HCT116 (cell line): ENCODE data around the gene AHRR. TPM values are rescaled to one million over a fixed set of nuclear protein-coding genes. Genes with fewer than 3 reads are reported as not detected.

Experiments used
- ATAC-seq: fragments of 200-7000 bp; cut with Tn5 transposase; 2 replicates; pipeline ENCODE4 v1.9.1; 2020; ENCODE audit warnings: mild to moderate bottlenecking, moderate library complexity
- BruUV-seq: library from RNA; stranded (reverse); fragments of 400-500 nt; replicated peaks from 2 replicates; lab custom pipeline; 2021; lab: Mats Ljungman, UMichigan
- CTCF ChIA-PET: fragments of 300-600 bp; sonication (Branson Sonifier 250); formaldehyde crosslinking; loops from one replicate; lab custom pipeline; 2021; ENCODE audit warnings: antibody characterized with exemption; lab: Charles Lee
- POLR2A ChIA-PET: fragments of 300-600, 350-600 bp; sonication (Branson Sonifier 250); formaldehyde crosslinking; loops from one replicate; lab custom pipeline; 2021; ENCODE audit warnings: antibody characterized with exemption; lab: Charles Lee
- RAD21 ChIA-PET, 2 experiments: fragments of 300-600 bp; sonication (Branson Sonifier 250); formaldehyde crosslinking; loops; one replicate each; lab custom pipeline; 2023; ENCODE audit warnings: low total read pairs in 2 of 2; ENCODE audit not compliant: uncharacterized antibody in 2 of 2, unreplicated experiment in 2 of 2, low non-redundant PET in 1 of 2; lab: Charles Lee
- DNase-seq: peaks from one replicate; pipeline ENCODE4 v3.0.0-alpha.2; 2010; ENCODE audit warnings: low read depth, low spot score
- H2AFZ ChIP-seq: fragments of 200-600 bp; shearing (Covaris generic), sonication (generic); 2 replicates; pipeline ENCODE4 v1.6.1; 2017; ENCODE audit warnings: low read depth, mixed run types, mixed read lengths, antibody characterized with exemption, low read length; ENCODE audit not compliant: poor library complexity, severe bottlenecking
- H3K27ac ChIP-seq: 2 replicates; pipeline ENCODE4 v1.5.1; 2012; ENCODE audit warnings: low read depth, low read length
- H3K27me3 ChIP-seq: fragments of 200-600 bp; sonication (generic); 2 replicates; pipeline ENCODE4 v1.6.1; 2016; ENCODE audit warnings: mixed run types, low read length, mixed read lengths; ENCODE audit not compliant: insufficient read depth
- H3K36me3 ChIP-seq, 2 experiments: fragments of 200-500 bp in 1 of 2; fragments of 200-600 bp in 1 of 2; sonication (Bioruptor generic) in 1 of 2; sonication (generic) in 1 of 2; 2 replicates each; pipeline versions ENCODE4 v1.5.1 to v1.6.1; 2014 to 2016; ENCODE audit warnings: low read length in 2 of 2, inconsistent platforms in 1 of 2, mixed read lengths in 1 of 2, mixed run types in 1 of 2; ENCODE audit not compliant: insufficient read depth in 2 of 2, control insufficient read depth in 1 of 2
- H3K4me1 ChIP-seq, 2 experiments: fragments of 200-600 bp in 1 of 2; sonication (generic) in 1 of 2; 2 replicates each; pipeline versions ENCODE4 v1.5.1 to v1.6.1; 2012 to 2017; ENCODE audit warnings: low read length in 2 of 2, inconsistent platforms in 1 of 2, mild to moderate bottlenecking in 1 of 2, mixed read lengths in 1 of 2, mixed run types in 1 of 2, moderate library complexity in 1 of 2; ENCODE audit not compliant: insufficient read depth in 2 of 2, control insufficient read depth in 1 of 2
- H3K4me2 ChIP-seq: fragments of 200-600 bp; sonication (generic); 2 replicates; pipeline ENCODE4 v1.6.1; 2017; ENCODE audit warnings: mixed run types, low read length, mixed read lengths
- H3K4me3 ChIP-seq, 2 experiments: fragments of 200-600 bp in 1 of 2; sonication (generic) in 1 of 2; replicated peaks in 1 of 2; 2 replicates each; pipeline ENCODE4 v1.5.1; 2011 to 2016; ENCODE audit warnings: low read length in 2 of 2, control low read depth in 1 of 2, low read depth in 1 of 2, mild to moderate bottlenecking in 1 of 2, mixed read lengths in 1 of 2, mixed run types in 1 of 2
- H3K79me2 ChIP-seq: fragments of 200-600 bp; sonication (generic); 2 replicates; pipeline ENCODE4 v1.6.1; 2017; ENCODE audit warnings: mild to moderate bottlenecking, mixed run types, low read length, moderate library complexity, mixed read lengths; ENCODE audit not compliant: insufficient read depth
- H3K9ac ChIP-seq: fragments of 200-600 bp; sonication (generic); 2 replicates; pipeline ENCODE4 v1.6.1; 2016; ENCODE audit warnings: low read length, mixed read lengths
- H3K9me2 ChIP-seq: fragments of 200-600 bp; sonication (generic), shearing (Covaris generic); 2 replicates; pipeline ENCODE4 v1.6.1; 2017; ENCODE audit warnings: mixed run types, mild to moderate bottlenecking, moderate library complexity; ENCODE audit not compliant: insufficient read depth
- H3K9me3 ChIP-seq, 2 experiments: fragments of 200-500 bp in 1 of 2; fragments of 200-600 bp in 1 of 2; sonication (Bioruptor generic) in 1 of 2; sonication (generic) in 1 of 2; 2 replicates each; pipeline ENCODE4 v1.6.1; 2014 to 2017; ENCODE audit warnings: low read length in 2 of 2, mixed read lengths in 2 of 2, inconsistent platforms in 1 of 2, low read depth in 1 of 2, mild to moderate bottlenecking in 1 of 2, mixed run types in 1 of 2, moderate library complexity in 1 of 2; ENCODE audit not compliant: control insufficient read depth in 1 of 2, insufficient read depth in 1 of 2
- H4K20me1 ChIP-seq: fragments of 200-600 bp; sonication (generic), shearing (Covaris generic); 2 replicates; pipeline ENCODE4 v1.6.1; 2017; ENCODE audit warnings: mixed run types, mild to moderate bottlenecking, moderate library complexity; ENCODE audit not compliant: insufficient read depth
- POLR2A ChIP-seq: IDR thresholded peaks from 2 replicates; pipeline ENCODE4 v1.7.0; 2011; ENCODE audit warnings: borderline replicate concordance; ENCODE audit not compliant: insufficient read depth, insufficient read length; ENCODE audit errors: extremely low read depth
- RAD21 ChIP-seq: IDR thresholded peaks from 2 replicates; pipeline ENCODE4 v1.6.1; 2012; ENCODE audit warnings: low read depth, mild to moderate bottlenecking
- intact Hi-C: fragments of 100-400 bp; cut with micrococcal nuclease; formaldehyde crosslinking; loops from 2 replicates; pipeline ENCODE4 v1.10.0; 2022
- total RNA-seq: library from RNA; stranded (reverse); gene quantifications from one replicate; pipeline ENCODE4 v1.2.1, GENCODE V29; 2021; ENCODE audit not compliant: unreplicated experiment
- TF ChIP-seq, protein P1 (sequence below), 3 experiments: fragments of 200-600 bp in 1 of 3; sonication (generic) in 1 of 3; IDR thresholded peaks in 2 of 3; conservative IDR thresholded peaks in 1 of 3; 2 replicates each; pipeline ENCODE4 v1.5.1; 2012 to 2017; ENCODE audit warnings: low read depth in 2 of 3, low read length in 2 of 3, antibody characterized with exemption in 1 of 3, borderline replicate concordance in 1 of 3, control low read depth in 1 of 3, mild to moderate bottlenecking in 1 of 3, mixed read lengths in 1 of 3, mixed run types in 1 of 3, moderate library complexity in 1 of 3; ENCODE audit not compliant: insufficient read depth in 1 of 3

AHRR gene
- total RNA-seq, 1 experiment from 2014 or later: 12.7 TPM

DNA sequence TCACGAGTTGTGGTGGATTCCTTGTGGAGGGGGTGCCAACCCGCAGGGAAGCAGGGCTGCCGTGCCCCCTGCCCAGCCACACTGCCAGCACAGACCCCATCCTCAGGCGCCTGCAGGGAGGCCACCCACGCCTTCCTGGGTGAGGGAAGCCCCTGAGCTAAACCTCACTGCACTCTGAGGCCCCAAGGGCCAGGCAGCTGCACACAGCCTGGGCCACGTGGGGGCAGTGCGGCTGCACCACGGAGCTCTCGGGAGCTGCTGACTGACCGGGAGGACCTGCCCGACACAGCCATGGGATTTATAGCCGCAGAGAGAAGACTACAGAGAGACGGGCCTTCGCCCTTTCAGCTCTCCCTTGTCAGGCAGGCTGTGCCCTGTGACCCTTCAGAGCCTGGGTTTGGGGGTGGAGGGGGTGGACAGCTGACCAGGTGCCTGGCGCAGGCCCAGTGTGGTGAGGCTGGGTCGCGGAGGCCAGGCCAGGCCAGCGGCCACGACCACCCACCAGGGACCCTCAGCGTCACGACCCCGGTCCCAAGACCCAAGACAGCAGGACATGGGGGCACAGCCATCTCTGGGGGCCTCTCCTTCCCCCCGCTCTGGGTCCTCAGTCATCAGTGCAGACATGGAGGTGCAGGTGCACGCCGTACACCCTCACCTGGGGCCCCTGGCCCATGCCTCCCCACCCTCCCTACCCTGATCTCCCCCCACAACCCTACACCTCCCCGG lies 4.3 kb upstream of the AHRR start:
- H4K20me1 ChIP-seq: no peaks in the 10 kb centered on the region
- H3K79me2 ChIP-seq: 0 out of 2 replicates have a peak, but pooled peaks cover under 1% of the 10 kb centered on the region
- no peak overlapping the region for H3K9ac ChIP-seq
- H3K9me2 ChIP-seq: no peaks in the 10 kb centered on the region
- intact Hi-C loops: loop anchor here (1.0 kb wide), 2 partner anchors 114 to 119 kb away; no protein-coding TSS in a partner anchor
- RAD21 ChIA-PET: interaction anchor here (0.7 to 1.6 kb wide), 8 partner anchors 20 to 130 kb away, joined by 3 to 8 read pairs (median 4); no protein-coding TSS in a partner anchor
- POLR2A ChIA-PET: interaction anchor here (0.7 kb wide), 1 partner anchor 46 kb away, joined by 3 read pairs; the partner anchor contains the start of gene PDCD6
- H3K27ac ChIP-seq: peak overlapping the region; percentile 39; the same call in 1 of the 2 replicates
- peaks cover 0 to 11% of the 10 kb centered on the region in 2 experiments; a peak in 2 of 4 replicates for H3K36me3 ChIP-seq
- H3K27me3 ChIP-seq: no peaks in the 10 kb centered on the region
- CTCF ChIA-PET: interaction anchor here (0.8 to 3.5 kb wide), 21 partner anchors 9 to 586 kb away, joined by 3 to 42 read pairs (median 4); partner anchors contain the start of genes LRRC14B and PDCD6
- TF ChIP-seq RAD21 (peak; percentile 91), POLR2A (no peak)
- TF ChIP-seq, protein P1, sequence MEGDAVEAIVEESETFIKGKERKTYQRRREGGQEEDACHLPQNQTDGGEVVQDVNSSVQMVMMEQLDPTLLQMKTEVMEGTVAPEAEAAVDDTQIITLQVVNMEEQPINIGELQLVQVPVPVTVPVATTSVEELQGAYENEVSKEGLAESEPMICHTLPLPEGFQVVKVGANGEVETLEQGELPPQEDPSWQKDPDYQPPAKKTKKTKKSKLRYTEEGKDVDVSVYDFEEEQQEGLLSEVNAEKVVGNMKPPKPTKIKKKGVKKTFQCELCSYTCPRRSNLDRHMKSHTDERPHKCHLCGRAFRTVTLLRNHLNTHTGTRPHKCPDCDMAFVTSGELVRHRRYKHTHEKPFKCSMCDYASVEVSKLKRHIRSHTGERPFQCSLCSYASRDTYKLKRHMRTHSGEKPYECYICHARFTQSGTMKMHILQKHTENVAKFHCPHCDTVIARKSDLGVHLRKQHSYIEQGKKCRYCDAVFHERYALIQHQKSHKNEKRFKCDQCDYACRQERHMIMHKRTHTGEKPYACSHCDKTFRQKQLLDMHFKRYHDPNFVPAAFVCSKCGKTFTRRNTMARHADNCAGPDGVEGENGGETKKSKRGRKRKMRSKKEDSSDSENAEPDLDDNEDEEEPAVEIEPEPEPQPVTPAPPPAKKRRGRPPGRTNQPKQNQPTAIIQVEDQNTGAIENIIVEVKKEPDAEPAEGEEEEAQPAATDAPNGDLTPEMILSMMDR (IDR thresholded peaks at IDR 0.05 in 2 of 3, conservative IDR thresholded peaks at IDR 0.05 in 1 of 3; ENCODE audit: borderline replicate concordance in 1 of 3, insufficient read depth in 1 of 3, low read depth in 2 of 3, low read length in 2 of 3): peak; percentile 77 to 92 (median 91)
- H3K4me3 ChIP-seq: no peak overlapping the region
- peak overlapping the region; percentile 34 for H3K4me2 ChIP-seq
- no peaks in the 10 kb centered on the region for H3K9me3 ChIP-seq
- DNase-seq: peak; percentile 52
- peak; percentile 76 for ATAC-seq
- BruUV-seq: no TSS peak
- peaks cover 17 to 49% of the 10 kb centered on the region in 2 experiments for H3K4me1 ChIP-seq
- H2AFZ ChIP-seq: no peak overlapping the region
